ENCODE measurements around the gene DNAJC6. TPM values are rescaled to one million over a fixed set of nuclear protein-coding genes. Genes with fewer than 3 reads are reported as not detected.

Gene DNAJC6
- total RNA-seq, 1 experiment from 2014 or later, result 4.0 TPM

- ChIA-PET POLR2A (no interaction called here), CTCF (no interaction called here)
- in situ Hi-C loops (cut with HindIII; ENCODE audit: low pct_unique_long_range_greater_than_20kb, low sequenced_read_pairs) (no loop called here), intact Hi-C loops (cut with micrococcal nuclease; ENCODE audit: unreplicated experiment) (no loop called here)
- Histone ChIP-seq H3K27ac (ENCODE audit: low read length) (no peak overlapping the region), H3K36me3 (ENCODE audit: control insufficient read depth, insufficient read depth, low read length) (no peaks in the 10 kb centered on the region), H3K4me3 (ENCODE audit: low read depth in 2 of 2, low read length in 2 of 2) (no peak overlapping the region), H3K9me3 (ENCODE audit: control insufficient read depth, insufficient read depth, low read depth, low read length) (no peaks in the 10 kb centered on the region), H3K4me1 (ENCODE audit: control insufficient read depth, insufficient read depth, low read length) (no peaks in the 10 kb centered on the region), H3K27me3 (ENCODE audit: control insufficient read depth, insufficient read depth, low read length) (no peaks in the 10 kb centered on the region)
- DNase-seq (ENCODE audit: low read depth, low spot score) (no peak), ATAC-seq (no peak)
- BruUV-seq (replicated peaks), result no TSS peak
- TF ChIP-seq POLR2AphosphoS5 (IDR thresholded peaks at IDR 0.05; ENCODE audit: low read depth, low read length) (no peak), REST (IDR thresholded peaks at IDR 0.05; ENCODE audit: insufficient read depth in 1 of 2, low read depth in 2 of 2, low read length in 1 of 2) (no peak), TCF7L2 (IDR thresholded peaks at IDR 0.05; ENCODE audit: low read depth, low read length) (no peak), SIN3A (IDR thresholded peaks at IDR 0.05; ENCODE audit: borderline replicate concordance, insufficient read depth, low read depth, low read length) (no peak), CTCF (IDR thresholded peaks at IDR 0.05) (no peak)
Observed at GRCh38 chr1:65316233-65316632, 6.9 kb downstream of the DNAJC6 start.

- H3K9me3 ChIP-seq (ENCODE audit: control insufficient read depth, insufficient read depth, low read depth, low read length), result no peaks in the 10 kb centered on the region
- CTCF ChIA-PET, result no interaction called here
- no peaks in the 10 kb centered on the region for H3K4me1 ChIP-seq (ENCODE audit: control insufficient read depth, insufficient read depth, low read length)
- no peak overlapping the region for H3K27ac ChIP-seq (ENCODE audit: low read length)
- POLR2A ChIA-PET, result no interaction called here
- in situ Hi-C loops (cut with HindIII; ENCODE audit: low pct_unique_long_range_greater_than_20kb, low sequenced_read_pairs), result no loop called here
- DNase-seq (ENCODE audit: low read depth, low spot score) (no peak), ATAC-seq (no peak)
- no peaks in the 10 kb centered on the region for H3K36me3 ChIP-seq (ENCODE audit: control insufficient read depth, insufficient read depth, low read length)
- TF ChIP-seq SIN3A (IDR thresholded peaks at IDR 0.05; ENCODE audit: borderline replicate concordance, insufficient read depth, low read depth, low read length), result no peak
- TF ChIP-seq POLR2AphosphoS5 (IDR thresholded peaks at IDR 0.05; ENCODE audit: low read depth, low read length), result no peak
- no peak for TF ChIP-seq REST (IDR thresholded peaks at IDR 0.05; ENCODE audit: insufficient read depth in 1 of 2, low read depth in 2 of 2, low read length in 1 of 2)
- TF ChIP-seq CTCF (IDR thresholded peaks at IDR 0.05), result no peak
- TF ChIP-seq TCF7L2 (IDR thresholded peaks at IDR 0.05; ENCODE audit: low read depth, low read length), result no peak
- intact Hi-C loops (cut with micrococcal nuclease; ENCODE audit: unreplicated experiment), result no loop called here
- H3K27me3 ChIP-seq (ENCODE audit: control insufficient read depth, insufficient read depth, low read length), result no peaks in the 10 kb centered on the region
- no TSS peak for BruUV-seq (replicated peaks)
- H3K4me3 ChIP-seq (ENCODE audit: low read depth in 2 of 2, low read length in 2 of 2), result no peak overlapping the region
Observed at GRCh38 chr1:65317866-65318653, 8.7 kb downstream of the DNAJC6 start.
